Testis (tissue), 2 donors: Measurements from ENCODE around the gene NUDT8.

ENCODE experiments used
- CTCF ChIP-seq, 3 experiments: fragments of 450-650 bp in 2 of 3; fragments of 200-600 bp in 1 of 3; sonication (generic) in 1 of 3; IDR thresholded peaks; one replicate each; pipeline ENCODE4 v1.5.1; 2016 to 2019; ENCODE audit warnings: antibody characterized with exemption in 3 of 3, mild to moderate bottlenecking in 2 of 3, moderate library complexity in 1 of 3
- POLR2A ChIP-seq: fragments of 450-650 bp; IDR thresholded peaks from one replicate; pipeline ENCODE4 v1.6.1; 2017; ENCODE audit warnings: antibody characterized with exemption, mild to moderate bottlenecking, moderate library complexity

GRCh38 chr11:67663532-67664212, 33.9 kb upstream of the NUDT8 start:
- no peak for TF ChIP-seq CTCF (IDR thresholded peaks at IDR 0.05)
- TF ChIP-seq POLR2A: no peak
